ENCODE measurements around the gene HIF3A. TPM values are rescaled to one million over a fixed set of nuclear protein-coding genes. Genes with fewer than 3 reads are reported as not detected.

HIF3A gene
- total and polyA plus RNA-seq, 2 of the 8 experiments (the other 6 are each of a cell fraction or from before 2014, with no cell fraction given) = 38.6 to 38.8 TPM

DNA sequence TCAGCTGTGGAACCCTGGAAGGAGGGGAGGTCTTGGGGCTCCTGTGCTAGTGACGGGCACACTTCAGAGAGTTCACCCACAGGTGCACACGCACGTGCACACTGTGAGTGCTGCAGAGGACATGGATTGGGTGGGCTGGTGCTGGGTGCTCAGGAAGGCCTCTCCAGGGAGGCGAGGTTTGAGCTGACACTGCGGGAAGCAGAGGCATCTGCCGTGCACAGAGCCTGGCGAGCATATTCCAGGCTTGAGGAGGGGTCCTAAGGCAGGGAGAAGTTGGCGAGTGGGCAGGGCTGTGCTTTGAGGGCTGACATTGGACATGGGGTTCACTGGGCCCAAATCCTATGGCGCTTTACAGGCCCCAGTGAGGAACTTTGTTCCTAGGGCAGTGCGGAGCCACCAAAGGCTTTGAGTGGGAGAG is 90.9 kb downstream of the HIF3A start:
- POLR2A ChIA-PET (ENCODE audit: partially characterized antibody) = no interaction called here
- no peak overlapping the region for H2BK20ac ChIP-seq (ENCODE audit: low read length)
- H2BK15ac ChIP-seq (ENCODE audit: low read length) = no peak overlapping the region
- H3K9ac ChIP-seq (replicated peaks in 1 of 4; ENCODE audit: extremely low read depth in 1 of 4, low read depth in 3 of 4, low read length in 3 of 4) = no peak overlapping the region
- peaks cover 2 to 11% of the 10 kb centered on the region in 2 experiments for H4K20me1 ChIP-seq (replicated peaks in 1 of 2; ENCODE audit: control insufficient read depth in 1 of 2, insufficient read depth in 2 of 2, low read length in 2 of 2)
- DNase-seq (ENCODE audit: low read depth in 1 of 2, low spot score in 2 of 2) (no peak), FAIRE-seq (no peak)
- no peak overlapping the region for H4K91ac ChIP-seq (replicated peaks; ENCODE audit: insufficient read length, low read length)
- H3K14ac ChIP-seq (ENCODE audit: insufficient read length) = no peak overlapping the region
- TF ChIP-seq SP1 (IDR thresholded peaks at IDR 0.05; ENCODE audit: low read depth, low read length) = no peak
- no peak for TF ChIP-seq ASH2L (IDR thresholded peaks at IDR 0.05; ENCODE audit: low read length)
- TF ChIP-seq KDM5A (IDR thresholded peaks at IDR 0.05; ENCODE audit: low read length) = no peak
- TF ChIP-seq POLR2AphosphoS5 (IDR thresholded peaks at IDR 0.05; ENCODE audit: low read depth, low read length) = no peak
- TF ChIP-seq, protein P1, sequence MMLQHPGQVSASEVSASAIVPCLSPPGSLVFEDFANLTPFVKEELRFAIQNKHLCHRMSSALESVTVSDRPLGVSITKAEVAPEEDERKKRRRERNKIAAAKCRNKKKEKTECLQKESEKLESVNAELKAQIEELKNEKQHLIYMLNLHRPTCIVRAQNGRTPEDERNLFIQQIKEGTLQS (IDR thresholded peaks at IDR 0.05; ENCODE audit: insufficient read depth, low read depth, low read length) = no peak
- TF ChIP-seq CREB1 (IDR thresholded peaks at IDR 0.05) = no peak
- no peak for TF ChIP-seq CHD1 (IDR thresholded peaks at IDR 0.05; ENCODE audit: low read depth, low read length)
- TF ChIP-seq CHD2 (IDR thresholded peaks at IDR 0.05; ENCODE audit: low read length) = no peak
- TF ChIP-seq CBX5 (IDR thresholded peaks at IDR 0.05; ENCODE audit: low read depth, low read length) = no peak
- no peak for TF ChIP-seq GTF2F1 (IDR thresholded peaks at IDR 0.05; ENCODE audit: borderline replicate concordance, low read depth, low read length)
- no peak for TF ChIP-seq POU5F1 (IDR thresholded peaks at IDR 0.05; ENCODE audit: low read depth, low read length)
- no peak for TF ChIP-seq HDAC2 (IDR thresholded peaks at IDR 0.05; ENCODE audit: borderline replicate concordance in 1 of 2, low read depth in 2 of 2, low read length in 2 of 2)
- TF ChIP-seq GABPA (IDR thresholded peaks at IDR 0.05; ENCODE audit: borderline replicate concordance, insufficient read depth, low read length) = no peak
- no peak for TF ChIP-seq SP2 (IDR thresholded peaks at IDR 0.05; ENCODE audit: low read length)
- H2BK120ac ChIP-seq (replicated peaks; ENCODE audit: low read depth, low read length) = no peak overlapping the region
- H2BK5ac ChIP-seq (ENCODE audit: low read depth, low read length) = no peak overlapping the region; the same call in 1 of the 2 replicates
- H3K18ac ChIP-seq (ENCODE audit: extremely low read depth, low read length) = no peak overlapping the region
- H4K5ac ChIP-seq (ENCODE audit: insufficient read length, low read depth, low read length) = no peak overlapping the region
- no peaks in the 10 kb centered on the region for H3K79me2 ChIP-seq (ENCODE audit: control insufficient read depth in 1 of 2, insufficient read depth in 2 of 2, low read length in 2 of 2)
- H3K4me1 ChIP-seq (replicated peaks in 1 of 4; ENCODE audit: control insufficient read depth in 3 of 4, insufficient read depth in 4 of 4, low read length in 3 of 4) = peaks cover 0 to 2% (median 0%) of the 10 kb centered on the region in 4 experiments; a peak in 3 of 7 replicates
- no peaks in the 10 kb centered on the region; the same call in 1 of the 2 replicates for H3K79me1 ChIP-seq (ENCODE audit: low read depth, low read length)
- no peak overlapping the region for H3K23ac ChIP-seq (ENCODE audit: insufficient read length)
- no peak overlapping the region for H3K27ac ChIP-seq (ENCODE audit: low read depth, low read length)
- H3K4ac ChIP-seq (replicated peaks; ENCODE audit: insufficient read length, low read depth, low read length) = no peak overlapping the region
- no peak overlapping the region for H2AFZ ChIP-seq (ENCODE audit: low read length)
- H3K23me2 ChIP-seq (ENCODE audit: low read depth, low read length) = no peaks in the 10 kb centered on the region
- no peak overlapping the region for H2AK5ac ChIP-seq (ENCODE audit: low read depth, low read length)
- no peak overlapping the region for H3K4me3 ChIP-seq (ENCODE audit: extremely low read depth in 1 of 4, insufficient read depth in 2 of 4, low read depth in 3 of 4, low read length in 4 of 4)
- H3K4me2 ChIP-seq (ENCODE audit: insufficient read depth in 1 of 2, low read depth in 2 of 2, low read length in 2 of 2) = no peak overlapping the region
- no peak overlapping the region for H2BK12ac ChIP-seq (ENCODE audit: low read depth, low read length)
- CTCF ChIA-PET (ENCODE audit: partially characterized antibody) = interaction anchor here (0.9 to 2.2 kb wide), 3 partner anchors 8 to 359 kb away, joined by 3 to 8 read pairs (median 3); partner anchors contain the start of gene PPP5C
- H3K27me3 ChIP-seq (replicated peaks in 1 of 4; ENCODE audit: control insufficient read depth in 3 of 4, extremely low read depth in 1 of 4, insufficient read depth in 3 of 4, low read length in 3 of 4) = no peaks in the 10 kb centered on the region
- WGBS, 2 experiments (ENCODE audit: extremely low coverage in 1 of 2, insufficient coverage in 1 of 2, insufficient read length in 1 of 2, insufficient replicate concordance in 2 of 2, low coverage in 1 of 2, low lambda C conversion rate in 2 of 2, missing lambda C conversion rate in 1 of 2) = 93% methylated on average over 10 of the region's 10 CpGs; no CpG with 5 or more reads in 1 of the 2 experiments
- H3K56ac ChIP-seq (replicated peaks; ENCODE audit: insufficient read length, low read depth, low read length) = no peak overlapping the region
- H4K8ac ChIP-seq (ENCODE audit: extremely low read depth, insufficient read depth, low read length) = no peak overlapping the region
- H3K9me3 ChIP-seq (ENCODE audit: insufficient read depth in 2 of 2, low read depth in 1 of 2, low read length in 1 of 2) = no peaks in the 10 kb centered on the region; a peak in 1 of 4 replicates
- peaks cover 11 to 69% (median 52%) of the 10 kb centered on the region in 4 experiments; a peak in 6 of 8 replicates for H3K36me3 ChIP-seq (ENCODE audit: control insufficient read depth in 2 of 4, insufficient read depth in 4 of 4, low read length in 3 of 4)

Measured in H1 (cell line).